Measurements from ENCODE around the gene RASSF3. TPM values are rescaled to one million over a fixed set of nuclear protein-coding genes. Genes with fewer than 3 reads are reported as not detected.

Gene RASSF3
- total RNA-seq, 2 donors from 2014 or later = 52.6 to 90.3 TPM

GRCh38 chr12:64720884-64721283 is 110.6 kb downstream of the RASSF3 start:
- Histone ChIP-seq H3K27me3 (no peaks in the 10 kb centered on the region), H3K27ac (no peak overlapping the region), H3K9ac (ENCODE audit: low read depth in 2 of 2, low read length in 2 of 2) (no peak overlapping the region), H3K4me1 (no peaks in the 10 kb centered on the region), H3K36me3 (no peaks in the 10 kb centered on the region), H3K9me3 (no peaks in the 10 kb centered on the region), H3K4me3 (no peak overlapping the region)
- TF ChIP-seq CTCF (IDR thresholded peaks at IDR 0.05) = no peak
- DNase-seq = no peak
- intact Hi-C loops (cut with DNase I) = no loop called here

- DNase-seq = no peak
- Histone ChIP-seq H3K4me3 (no peak overlapping the region), H3K4me1 (no peaks in the 10 kb centered on the region), H3K9me3 (no peaks in the 10 kb centered on the region), H3K9ac (ENCODE audit: low read depth in 2 of 2, low read length in 2 of 2) (no peak overlapping the region), H3K36me3 (no peaks in the 10 kb centered on the region), H3K27me3 (no peaks in the 10 kb centered on the region), H3K27ac (no peak overlapping the region)
- no peak for TF ChIP-seq CTCF (IDR thresholded peaks at IDR 0.05)
- intact Hi-C loops (cut with DNase I) = no loop called here
Measured at GRCh38 chr12:64722835-64723234, 112.5 kb downstream of the RASSF3 start.

- Histone ChIP-seq H3K36me3 (no peaks in the 10 kb centered on the region), H3K9ac (ENCODE audit: low read depth in 2 of 2, low read length in 2 of 2) (no peak overlapping the region)
- intact Hi-C loops (cut with DNase I) = no loop called here
Measured at GRCh38 chr12:64723630-64724029, 113.3 kb downstream of the RASSF3 start.

DNA sequence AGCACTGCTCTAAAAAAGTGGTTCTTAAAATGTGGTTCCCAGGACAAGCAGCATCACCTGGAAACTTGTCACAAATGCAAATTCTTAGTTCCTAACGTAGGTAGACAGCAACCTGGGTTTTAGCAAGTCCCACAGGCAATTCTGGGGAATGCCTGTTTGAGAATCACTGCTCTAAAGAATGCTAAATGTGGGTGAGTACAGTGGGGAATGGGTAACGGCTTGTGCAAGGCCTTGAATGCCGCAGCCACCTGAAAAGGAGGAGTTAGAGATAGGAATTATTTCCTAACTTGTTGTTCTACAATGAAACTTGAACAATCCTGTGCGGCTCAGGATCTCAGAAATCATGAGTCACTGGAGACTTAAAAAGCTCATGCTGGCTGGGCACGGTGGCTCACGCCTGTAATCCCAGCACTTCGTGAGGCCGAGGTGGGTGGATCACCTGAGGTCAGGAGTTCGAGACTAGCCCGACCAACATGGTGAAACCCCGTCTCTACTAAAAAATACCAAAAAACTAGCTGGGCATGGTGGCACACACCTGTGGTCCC is 114.0 kb downstream of the RASSF3 start:
- no peak overlapping the region for H3K9ac ChIP-seq (ENCODE audit: low read depth in 2 of 2, low read length in 2 of 2)
- H3K27me3 ChIP-seq = no peaks in the 10 kb centered on the region
- no peak overlapping the region for H3K4me3 ChIP-seq
- DNase-seq = no peak
- no peak overlapping the region for H3K27ac ChIP-seq
- no peaks in the 10 kb centered on the region for H3K9me3 ChIP-seq
- intact Hi-C loops (cut with DNase I) = no loop called here
- no peak for TF ChIP-seq CTCF (IDR thresholded peaks at IDR 0.05)
- no peaks in the 10 kb centered on the region for H3K4me1 ChIP-seq
- no peaks in the 10 kb centered on the region for H3K36me3 ChIP-seq

More at GRCh38 chr12:64723630-64724029, 113.3 kb downstream of the RASSF3 start:
- DNase-seq = no peak
- Histone ChIP-seq H3K27me3 (no peaks in the 10 kb centered on the region), H3K9me3 (no peaks in the 10 kb centered on the region), H3K4me3 (no peak overlapping the region), H3K27ac (no peak overlapping the region), H3K4me1 (no peaks in the 10 kb centered on the region)
- no peak for TF ChIP-seq CTCF (IDR thresholded peaks at IDR 0.05)

DNA sequence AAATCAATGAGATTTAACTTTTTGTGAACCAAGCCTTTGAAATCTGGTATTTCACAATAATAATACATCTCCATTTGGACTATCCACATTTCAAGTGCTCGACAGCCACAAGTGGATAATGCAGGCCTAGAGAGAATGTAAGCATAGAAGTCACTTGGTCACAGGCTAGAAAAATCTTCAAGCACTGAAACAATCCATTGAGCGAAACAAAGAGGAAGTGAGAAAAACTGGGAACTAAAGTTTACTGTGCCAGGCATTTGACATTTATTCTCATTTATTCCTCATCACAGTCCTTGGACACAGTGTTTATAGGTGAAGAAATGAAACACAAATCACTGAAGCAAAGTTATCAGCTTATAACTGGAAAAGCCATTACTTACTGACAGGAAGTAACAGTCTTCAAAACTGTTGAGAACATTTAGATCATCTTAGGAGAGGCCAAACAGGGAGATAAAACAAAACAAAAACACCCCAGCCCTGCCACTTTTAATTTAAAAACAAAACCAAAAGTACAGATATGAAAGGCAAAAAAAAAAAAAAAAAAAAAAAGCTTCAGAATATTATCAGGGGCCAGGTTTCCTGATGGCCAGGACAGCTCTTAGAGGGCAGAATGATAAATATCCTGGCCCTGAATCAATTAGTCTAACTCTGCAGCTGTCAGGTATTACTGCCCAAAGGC is 119.8 kb downstream of the RASSF3 start:
- Histone ChIP-seq H3K27me3 (no peaks in the 10 kb centered on the region), H3K4me1 (no peaks in the 10 kb centered on the region), H3K9ac (ENCODE audit: low read depth in 2 of 2, low read length in 2 of 2) (no peak overlapping the region), H3K27ac (peak overlapping the region; percentile 2), H3K9me3 (no peaks in the 10 kb centered on the region), H3K4me3 (no peak overlapping the region), H3K36me3 (no peaks in the 10 kb centered on the region)
- DNase-seq = no peak
- TF ChIP-seq CTCF (IDR thresholded peaks at IDR 0.05) = no peak
- intact Hi-C loops (cut with DNase I) = no loop called here
